RWPE2 (cell line): ENCODE results near the gene APP.

Experiments used
- ATAC-seq: fragments of 200-7000 bp; cut with Tn5 transposase; 3 replicates; pipeline ENCODE4 v1.9.1; 2021; ENCODE audit warnings: low read depth
- DNase-seq: peaks from one replicate; pipeline ENCODE4 v3.0.0-alpha.2; 2020; ENCODE audit warnings: low spot score
- H3K27ac ChIP-seq: fragments of 450-650 bp; 2 replicates; pipeline ENCODE4 v1.5.1; 2017; ENCODE audit warnings: mild to moderate bottlenecking; ENCODE audit not compliant: poor library complexity, severe bottlenecking
- H3K27me3 ChIP-seq: fragments of 250-450 bp; sonication (Bioruptor Pico); 2 replicates; pipeline ENCODE4 v1.5.1; 2021; ENCODE audit warnings: mild to moderate bottlenecking, moderate library complexity; ENCODE audit not compliant: insufficient read depth, poor library complexity, severe bottlenecking
- H3K36me3 ChIP-seq: fragments of 250-450 bp; sonication (Bioruptor Pico); 2 replicates; pipeline ENCODE4 v1.5.1; 2020; ENCODE audit warnings: low read depth, mild to moderate bottlenecking, moderate library complexity
- H3K4me1 ChIP-seq: fragments of 250-450 bp; sonication (Bioruptor Pico); 2 replicates; pipeline ENCODE4 v1.5.1; 2021; ENCODE audit warnings: mild to moderate bottlenecking, moderate library complexity; ENCODE audit not compliant: insufficient read depth, poor library complexity, severe bottlenecking
- H3K4me3 ChIP-seq: fragments of 250-450 bp; sonication (Bioruptor Pico); 2 replicates; pipeline ENCODE4 v1.5.1; 2021; ENCODE audit warnings: mild to moderate bottlenecking, moderate library complexity; ENCODE audit not compliant: severe bottlenecking
- H3K9me3 ChIP-seq: fragments of 250-450 bp; sonication (Bioruptor Pico); 2 replicates; pipeline ENCODE4 v1.5.1; 2021; ENCODE audit warnings: mild to moderate bottlenecking, moderate library complexity; ENCODE audit not compliant: severe bottlenecking
- CTCF ChIP-seq: fragments of 450-650 bp; IDR thresholded peaks from one replicate; pipeline ENCODE4 v1.5.1; 2017; ENCODE audit warnings: mild to moderate bottlenecking, moderate library complexity; ENCODE audit not compliant: poor library complexity, severe bottlenecking

Gene APP

GRCh38 chr21:25952306-25952705 lies 218.3 kb downstream of the APP start:
- no peak for DNase-seq
- no peak overlapping the region for H3K27ac ChIP-seq

GRCh38 chr21:25949701-25950100 lies 220.9 kb downstream of the APP start:
- ATAC-seq (no peak), DNase-seq (no peak)
- H3K9me3 ChIP-seq, result peaks cover 3% of the 10 kb centered on the region
- peaks cover 7% of the 10 kb centered on the region for H3K4me1 ChIP-seq
- H3K4me3 ChIP-seq, result no peak overlapping the region
- H3K27me3 ChIP-seq, result no peaks in the 10 kb centered on the region
- no peak for TF ChIP-seq CTCF
- H3K27ac ChIP-seq, result no peak overlapping the region
- peaks cover 67% of the 10 kb centered on the region for H3K36me3 ChIP-seq

More at GRCh38 chr21:25952306-25952705, 218.3 kb downstream of the APP start:
- Histone ChIP-seq H3K9me3 (no peaks in the 10 kb centered on the region), H3K27me3 (no peaks in the 10 kb centered on the region), H3K4me3 (no peak overlapping the region), H3K36me3 (peaks cover 57% of the 10 kb centered on the region), H3K4me1 (peaks cover 11% of the 10 kb centered on the region)
- ATAC-seq, result no peak
- TF ChIP-seq CTCF, result no peak

GRCh38 chr21:25944672-25945213 lies 225.8 kb downstream of the APP start:
- peaks cover 3% of the 10 kb centered on the region for H3K9me3 ChIP-seq
- peaks cover 4% of the 10 kb centered on the region for H3K4me1 ChIP-seq
- DNase-seq (no peak), ATAC-seq (no peak)
- peaks cover 36% of the 10 kb centered on the region for H3K36me3 ChIP-seq
- TF ChIP-seq CTCF, result no peak
- no peak overlapping the region for H3K4me3 ChIP-seq
- no peaks in the 10 kb centered on the region for H3K27me3 ChIP-seq
- H3K27ac ChIP-seq, result no peak overlapping the region

GRCh38 chr21:25944082-25944481 lies 226.5 kb downstream of the APP start:
- no peak for ATAC-seq
- Histone ChIP-seq H3K36me3 (peaks cover 30% of the 10 kb centered on the region), H3K4me1 (peaks cover 10% of the 10 kb centered on the region), H3K9me3 (peaks cover 3% of the 10 kb centered on the region), H3K4me3 (no peak overlapping the region), H3K27ac (no peak overlapping the region), H3K27me3 (no peaks in the 10 kb centered on the region)
- no peak for TF ChIP-seq CTCF
- no peak for DNase-seq

- Histone ChIP-seq H3K4me1 (peaks cover 19% of the 10 kb centered on the region), H3K27ac (no peak overlapping the region), H3K9me3 (peaks cover 3% of the 10 kb centered on the region), H3K27me3 (no peaks in the 10 kb centered on the region), H3K4me3 (no peak overlapping the region), H3K36me3 (peaks cover 26% of the 10 kb centered on the region)
- TF ChIP-seq CTCF, result no peak
- DNase-seq, result no peak
- no peak for ATAC-seq
Measured at GRCh38 chr21:25942135-25942534, 228.4 kb downstream of the APP start.
